Fibroblast of pulmonary artery (primary cell): ENCODE data around the gene PRPF6.

Experiments
- DNase-seq: peaks from one replicate; pipeline ENCODE4 v3.0.0-alpha.2; 2010; ENCODE audit warnings: low read depth
- H3K4me3 ChIP-seq: replicated peaks from 2 replicates; pipeline ENCODE4 v1.5.1; 2011; ENCODE audit warnings: low read depth, mild to moderate bottlenecking, control low read depth, low read length, moderate library complexity
- TF ChIP-seq, protein P1 (sequence below): IDR thresholded peaks from 2 replicates; pipeline ENCODE4 v1.5.1; 2011; ENCODE audit warnings: mild to moderate bottlenecking, control low read depth, low read length, inconsistent platforms; ENCODE audit errors: missing control alignments

The PRPF6 gene

DNA sequence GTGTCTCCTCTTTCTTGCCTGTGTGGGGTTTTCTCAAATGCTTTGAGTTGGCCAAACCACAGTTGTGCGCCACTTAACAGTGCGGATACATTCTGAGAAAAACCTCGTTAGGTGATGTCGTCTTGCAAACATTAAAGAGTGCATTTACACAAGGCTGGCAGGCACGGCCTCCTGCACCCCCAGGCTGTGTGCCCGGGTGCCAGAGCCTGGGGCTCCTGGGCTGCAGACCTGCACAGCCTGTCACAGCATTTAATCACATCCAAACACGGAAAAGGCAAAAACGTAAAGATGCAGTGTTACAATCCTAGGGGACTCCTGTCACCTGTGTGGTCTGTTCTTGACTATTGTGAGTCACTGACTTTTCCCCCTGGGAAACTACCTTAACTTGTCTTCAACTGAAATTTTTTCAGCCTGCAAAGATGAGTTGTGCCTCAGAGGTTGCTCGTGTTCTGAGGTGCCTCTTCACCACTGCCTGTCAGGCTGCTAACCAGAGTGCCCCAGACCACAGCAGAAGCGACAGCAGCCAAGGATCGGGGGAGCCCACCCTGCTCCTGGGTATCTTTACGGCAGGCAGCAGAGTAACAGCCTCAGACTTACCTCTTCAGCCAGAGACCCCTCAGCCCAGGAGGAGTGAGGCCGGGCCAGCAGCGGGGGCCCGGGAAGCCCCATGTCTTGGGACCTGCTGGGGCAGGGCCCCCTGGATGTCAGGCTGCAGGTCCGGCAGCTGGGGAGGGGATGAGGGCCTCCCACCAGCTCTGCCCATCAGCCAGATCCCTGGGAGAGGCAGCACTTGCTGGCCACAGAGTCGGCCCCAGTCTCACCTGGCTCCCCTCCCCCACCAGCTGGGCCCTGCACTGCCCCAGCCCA, 54.4 kb downstream of the PRPF6 start:
- TF ChIP-seq, protein P1, sequence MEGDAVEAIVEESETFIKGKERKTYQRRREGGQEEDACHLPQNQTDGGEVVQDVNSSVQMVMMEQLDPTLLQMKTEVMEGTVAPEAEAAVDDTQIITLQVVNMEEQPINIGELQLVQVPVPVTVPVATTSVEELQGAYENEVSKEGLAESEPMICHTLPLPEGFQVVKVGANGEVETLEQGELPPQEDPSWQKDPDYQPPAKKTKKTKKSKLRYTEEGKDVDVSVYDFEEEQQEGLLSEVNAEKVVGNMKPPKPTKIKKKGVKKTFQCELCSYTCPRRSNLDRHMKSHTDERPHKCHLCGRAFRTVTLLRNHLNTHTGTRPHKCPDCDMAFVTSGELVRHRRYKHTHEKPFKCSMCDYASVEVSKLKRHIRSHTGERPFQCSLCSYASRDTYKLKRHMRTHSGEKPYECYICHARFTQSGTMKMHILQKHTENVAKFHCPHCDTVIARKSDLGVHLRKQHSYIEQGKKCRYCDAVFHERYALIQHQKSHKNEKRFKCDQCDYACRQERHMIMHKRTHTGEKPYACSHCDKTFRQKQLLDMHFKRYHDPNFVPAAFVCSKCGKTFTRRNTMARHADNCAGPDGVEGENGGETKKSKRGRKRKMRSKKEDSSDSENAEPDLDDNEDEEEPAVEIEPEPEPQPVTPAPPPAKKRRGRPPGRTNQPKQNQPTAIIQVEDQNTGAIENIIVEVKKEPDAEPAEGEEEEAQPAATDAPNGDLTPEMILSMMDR, result no peak
- DNase-seq, result no peak
- no peak overlapping the region for H3K4me3 ChIP-seq

DNA sequence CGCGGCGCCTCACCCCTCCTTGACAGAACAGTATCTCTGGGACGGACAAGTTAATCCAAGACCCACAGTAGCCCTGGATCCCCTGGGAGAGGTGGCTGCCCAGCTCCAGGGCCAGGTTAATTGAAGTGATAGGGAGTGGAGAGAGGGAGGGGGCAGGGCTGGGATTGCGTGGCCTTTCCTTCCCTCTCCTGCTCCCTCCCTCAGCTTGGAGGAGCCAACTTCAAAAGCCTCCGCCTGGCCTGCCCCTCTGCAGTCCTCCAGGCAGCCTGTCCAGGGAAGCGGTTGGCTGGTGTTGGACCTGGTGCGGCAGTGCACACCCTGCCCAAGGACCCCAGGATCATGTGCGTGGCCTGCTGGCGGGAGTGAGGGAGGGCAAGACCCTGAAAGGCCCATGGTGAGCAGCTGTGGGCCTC, 55.0 kb downstream of the PRPF6 start, which contains the start of gene C20orf204:
Gene C20orf204 (plus strand): TSS at position 250 of the 413 bp plus-strand sequence. CDS start 142 bp downstream, at position 392.
- no peak for DNase-seq
- H3K4me3 ChIP-seq, result no peak within 1 kb of the TSS
- TF ChIP-seq, protein P1, result no peak

DNA sequence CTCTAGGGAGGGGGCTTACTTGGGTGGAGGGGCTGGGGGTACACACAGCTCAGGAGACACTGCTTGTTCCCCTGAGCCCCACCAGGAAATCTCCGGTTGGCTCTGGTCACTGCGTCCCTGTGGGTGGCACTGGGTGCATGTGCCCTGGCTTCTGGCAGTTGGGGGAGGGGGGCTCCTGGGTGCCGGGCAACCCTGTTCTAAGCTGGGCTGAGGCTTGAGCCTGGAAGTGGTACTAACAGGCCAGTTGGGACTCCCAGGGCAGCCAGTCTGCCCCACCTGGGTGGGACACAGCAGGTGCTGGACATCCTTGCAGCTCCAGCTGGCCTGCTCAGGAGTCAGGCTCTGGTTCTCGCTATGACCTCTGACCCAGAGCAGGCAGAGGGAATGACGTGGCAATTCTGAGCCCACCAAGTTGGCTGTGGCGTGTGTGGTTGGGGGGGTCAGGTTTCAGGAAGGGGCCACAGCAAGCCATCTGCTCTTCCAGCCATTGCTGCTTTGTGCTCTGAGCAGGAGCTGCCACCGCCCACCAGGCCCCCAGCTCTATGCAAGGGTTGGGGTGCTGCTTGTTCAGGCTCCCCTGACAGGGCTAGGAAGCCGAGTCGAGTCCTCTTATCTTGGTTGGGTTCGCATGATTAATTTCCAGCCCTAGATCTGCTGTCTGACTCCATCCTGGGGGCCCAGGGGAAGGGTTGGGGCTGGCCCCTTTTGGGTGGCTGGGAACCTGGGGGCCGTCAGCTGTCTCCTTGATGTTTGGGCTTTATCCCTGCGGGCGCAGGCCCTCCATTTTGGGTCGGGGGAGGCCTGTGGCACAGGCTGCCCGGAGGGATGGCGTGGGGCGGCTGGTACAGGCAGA, 55.6 kb downstream of the PRPF6 start:
- TF ChIP-seq, protein P1, result no peak
- DNase-seq, result no peak
- H3K4me3 ChIP-seq, result no peak overlapping the region

DNA sequence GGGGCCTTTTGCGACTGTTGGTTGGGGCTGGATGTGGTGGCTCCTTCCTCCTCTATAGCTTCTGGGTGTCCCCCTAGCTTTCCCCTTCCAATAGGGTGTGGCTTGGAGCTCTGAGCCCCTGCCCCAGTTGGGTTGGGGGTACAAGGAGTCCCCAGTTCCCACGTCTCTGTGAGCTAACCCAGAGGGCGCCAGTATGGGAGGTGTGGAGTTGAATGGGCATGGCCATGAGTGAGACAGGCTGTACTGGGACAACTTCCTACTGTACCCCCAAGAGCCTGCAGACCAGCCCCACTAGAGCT, 56.2 kb downstream of the PRPF6 start:
- no peak for DNase-seq
- TF ChIP-seq, protein P1, result no peak
- no peak overlapping the region for H3K4me3 ChIP-seq

DNA sequence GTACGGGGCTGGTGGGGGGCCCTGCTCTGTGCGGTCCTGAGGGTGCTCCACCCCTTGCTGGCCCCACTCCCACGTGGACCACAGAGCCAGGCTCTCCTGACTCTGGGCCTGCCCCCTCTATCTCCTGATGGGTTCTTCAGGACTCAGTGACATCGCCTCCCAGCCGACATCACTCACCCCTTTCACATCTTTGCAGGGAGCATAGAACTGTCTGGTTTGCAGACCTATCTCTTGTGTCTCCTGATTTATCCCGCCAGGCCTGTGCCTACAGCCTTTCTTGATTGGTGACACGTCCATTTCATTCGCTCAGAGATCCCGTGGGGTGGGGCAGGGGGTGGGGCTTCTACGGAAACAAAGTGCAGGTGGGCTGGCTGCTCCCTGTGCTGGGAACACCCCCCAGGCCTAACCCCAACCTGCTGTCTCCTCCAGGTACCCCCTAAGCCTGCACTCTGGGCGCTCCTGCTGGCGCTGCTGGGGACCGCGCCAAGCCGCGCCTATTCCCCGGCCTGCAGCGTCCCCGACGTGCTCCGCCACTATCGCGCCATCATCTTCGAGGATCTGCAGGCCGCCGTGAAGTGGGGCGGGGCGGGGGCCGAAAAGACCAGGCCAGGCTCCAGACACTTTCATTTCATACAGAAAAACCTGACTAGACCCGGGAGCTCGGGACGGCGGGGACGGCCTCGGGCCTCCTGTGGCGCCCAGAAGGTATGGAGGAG, 56.7 kb downstream of the PRPF6 start:
- DNase-seq, result no peak
- TF ChIP-seq, protein P1, result no peak
- no peak overlapping the region for H3K4me3 ChIP-seq

DNA sequence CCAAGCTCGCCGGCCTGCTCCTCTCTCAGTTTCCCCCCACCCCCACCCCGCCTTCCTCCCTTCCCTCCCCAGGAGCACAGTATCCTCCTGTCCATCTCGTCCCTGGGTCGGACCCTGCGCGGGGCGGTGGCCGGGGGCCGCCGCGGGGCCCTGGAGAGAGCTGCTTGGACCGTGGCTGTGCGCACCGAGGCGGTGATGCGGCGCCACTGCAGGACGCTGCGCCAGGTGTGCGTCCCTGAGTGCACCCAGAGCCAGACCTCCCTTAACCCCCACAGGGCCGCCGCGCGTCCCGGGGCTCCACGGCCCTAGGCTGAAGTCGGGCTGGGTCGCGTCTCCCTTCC, 57.3 kb downstream of the PRPF6 start:
- TF ChIP-seq, protein P1, result no peak
- DNase-seq, result no peak
- H3K4me3 ChIP-seq, result no peak overlapping the region
